Kasumi-1 (cell line): ENCODE data around the gene FAM149A.
A peak's percentile ranks its signal among the peaks of the same experiment; 100 is the strongest.

Source experiments
- DNase-seq, 2 experiments: peaks; one replicate each; lab custom pipeline; 2025; lab: John Stamatoyannopoulos, UW

Gene FAM149A

DNA sequence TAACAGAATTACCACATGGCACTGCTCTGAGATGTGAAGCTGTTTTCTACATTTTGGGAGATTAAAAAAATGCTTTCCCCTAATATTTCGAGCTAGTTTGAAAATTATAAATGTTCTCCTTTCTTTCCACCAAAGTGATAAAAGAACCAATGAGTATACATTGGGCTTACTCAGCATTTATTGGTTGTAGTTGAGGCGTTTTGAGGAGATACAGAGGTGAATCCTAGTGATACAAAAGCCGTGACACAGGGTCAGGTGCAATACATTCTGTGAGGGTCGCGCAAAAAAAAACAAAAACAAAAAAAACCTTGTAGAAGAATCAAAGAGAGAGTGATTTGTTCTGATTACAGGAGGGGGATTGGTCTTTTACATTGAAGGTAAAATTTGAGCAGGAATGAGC is 54.5 kb downstream of the FAM149A start:
- DNase-seq = no peak

DNA sequence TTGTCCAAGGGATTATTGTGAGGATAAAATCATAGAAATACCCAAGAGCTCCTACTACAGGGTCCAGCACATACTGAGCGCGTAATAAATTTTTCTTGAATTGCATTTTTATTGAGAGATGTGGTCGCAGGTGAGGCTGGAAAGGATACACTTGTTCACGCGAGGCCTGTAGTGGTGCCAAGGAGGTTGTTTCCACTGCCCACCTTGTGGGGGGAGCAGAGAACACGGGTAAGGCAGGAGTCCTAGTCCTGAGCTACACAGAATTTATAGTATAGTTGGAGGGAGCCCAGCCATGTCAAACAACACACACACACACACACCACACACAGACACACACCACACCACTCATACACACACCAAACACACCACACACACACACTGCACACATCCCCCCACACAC is 55.1 kb downstream of the FAM149A start:
- DNase-seq = no peak

DNA sequence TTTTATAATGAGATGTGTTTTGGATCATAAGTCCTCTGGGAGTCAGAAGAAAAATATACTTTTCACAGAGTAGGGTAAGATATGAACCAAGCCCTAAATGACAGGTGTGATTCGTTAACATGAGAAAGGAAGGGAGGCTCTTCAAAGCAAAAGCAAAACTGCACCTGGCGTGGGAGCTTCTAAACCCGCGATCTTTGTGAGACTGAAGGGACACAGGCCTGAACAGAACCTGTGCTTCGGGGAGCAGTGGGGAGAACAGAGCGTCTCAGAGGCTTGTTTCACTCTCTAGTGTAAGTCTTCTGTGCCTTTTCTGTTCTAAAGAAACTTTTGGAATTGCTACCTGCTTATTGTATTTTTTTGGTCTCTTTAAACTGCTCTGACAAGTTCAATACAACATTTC is 56.6 kb downstream of the FAM149A start:
- DNase-seq = no peak

DNA sequence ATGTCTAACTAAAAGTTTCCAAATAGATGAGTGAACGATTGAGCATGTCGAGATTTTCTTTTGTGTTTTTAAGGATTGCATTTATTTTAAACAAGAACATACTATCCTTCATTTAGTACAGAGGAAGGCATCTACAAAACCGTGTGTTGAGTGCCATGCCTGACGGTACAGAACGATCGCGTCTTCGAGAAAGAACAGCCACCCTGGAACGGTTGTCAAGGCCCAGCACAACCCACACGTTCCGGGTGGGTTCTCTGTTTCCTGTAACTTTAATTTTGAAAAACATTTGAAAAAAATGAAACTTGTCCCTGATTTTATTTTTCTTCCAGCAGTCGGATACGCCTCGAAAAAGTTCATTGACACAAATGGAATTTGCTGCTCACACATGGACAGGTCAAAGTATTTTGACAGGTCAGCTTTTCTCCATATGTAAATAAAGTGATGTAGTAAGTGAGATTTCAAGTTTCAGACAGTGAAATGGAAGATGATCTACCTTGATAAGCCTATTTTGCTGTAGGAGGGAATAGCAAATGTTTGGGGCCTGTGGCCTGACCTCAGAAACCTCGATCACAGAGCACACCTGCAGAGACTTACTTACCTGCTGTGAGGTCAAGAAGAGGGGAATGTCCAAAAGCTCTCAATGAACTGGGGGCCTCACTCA is 62.5 kb downstream of the FAM149A start:
- DNase-seq = no peak

DNA sequence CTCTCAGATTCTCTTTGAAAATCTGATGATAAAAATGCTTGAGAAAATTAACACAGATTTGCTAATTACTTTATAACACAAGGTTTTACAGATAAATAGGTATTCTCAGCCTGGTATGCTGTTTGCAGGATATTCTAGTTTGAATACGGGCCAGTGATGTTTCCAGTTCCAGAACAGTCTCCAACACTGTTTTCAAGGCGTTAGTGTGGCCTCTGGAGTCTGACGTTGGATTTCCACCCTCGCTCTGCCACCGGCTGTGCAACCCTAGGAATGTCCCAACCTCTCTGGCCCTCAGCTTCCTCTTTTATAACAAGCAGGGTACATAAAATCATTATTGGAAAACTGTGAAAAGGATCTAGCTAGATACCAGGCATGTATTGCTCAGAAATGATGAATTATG is 63.1 kb downstream of the FAM149A start:
- DNase-seq = no peak

DNA sequence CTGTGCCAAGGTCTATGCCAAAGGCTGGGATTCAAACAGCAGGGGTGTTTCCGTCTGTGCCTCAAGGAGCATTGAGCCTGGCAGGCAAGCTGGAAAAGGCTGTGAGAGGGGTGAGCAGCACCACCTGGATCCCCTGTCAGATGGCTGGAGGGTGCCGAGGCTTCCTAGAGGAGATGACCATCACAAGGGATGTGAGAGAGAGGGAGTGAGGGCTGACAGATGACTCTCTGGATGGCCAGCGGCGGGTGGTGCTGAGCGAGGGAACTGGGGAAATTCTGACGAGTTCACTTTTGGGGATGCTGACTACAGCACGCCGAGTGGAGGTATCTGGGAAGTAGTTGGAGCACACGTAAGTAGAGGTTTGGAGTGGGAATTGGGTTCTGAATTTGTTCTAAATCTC is 64.2 kb downstream of the FAM149A start:
- no peak for DNase-seq

DNA sequence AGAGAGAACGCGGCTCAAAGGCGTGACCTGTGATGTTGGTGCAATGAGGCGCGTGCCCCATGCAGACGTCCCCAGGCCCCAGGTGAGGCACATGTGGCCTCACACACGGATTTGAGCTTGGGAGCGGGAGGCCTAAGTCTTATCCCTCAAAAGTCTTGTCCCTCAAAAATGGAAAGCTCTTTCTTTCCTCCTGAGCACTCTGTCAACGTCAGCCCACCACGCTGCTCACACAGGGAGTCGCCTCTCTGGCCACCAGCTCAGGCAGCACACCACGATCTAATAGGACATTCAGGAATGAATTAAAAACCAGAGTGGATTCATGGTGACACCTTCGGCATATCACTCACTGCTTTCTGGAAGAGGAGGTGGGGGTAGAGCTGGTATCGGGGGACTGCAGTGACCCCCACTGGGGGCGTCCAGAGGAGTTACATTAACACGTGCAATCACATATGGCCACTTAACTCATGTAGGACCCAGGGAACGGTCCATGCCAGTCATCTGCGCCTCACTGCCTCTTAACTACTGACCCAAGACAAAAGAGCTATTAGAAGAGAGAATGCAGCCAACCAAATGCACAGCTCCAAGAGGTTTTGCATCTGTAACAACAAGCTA is 64.9 kb downstream of the FAM149A start:
- DNase-seq = no peak

DNA sequence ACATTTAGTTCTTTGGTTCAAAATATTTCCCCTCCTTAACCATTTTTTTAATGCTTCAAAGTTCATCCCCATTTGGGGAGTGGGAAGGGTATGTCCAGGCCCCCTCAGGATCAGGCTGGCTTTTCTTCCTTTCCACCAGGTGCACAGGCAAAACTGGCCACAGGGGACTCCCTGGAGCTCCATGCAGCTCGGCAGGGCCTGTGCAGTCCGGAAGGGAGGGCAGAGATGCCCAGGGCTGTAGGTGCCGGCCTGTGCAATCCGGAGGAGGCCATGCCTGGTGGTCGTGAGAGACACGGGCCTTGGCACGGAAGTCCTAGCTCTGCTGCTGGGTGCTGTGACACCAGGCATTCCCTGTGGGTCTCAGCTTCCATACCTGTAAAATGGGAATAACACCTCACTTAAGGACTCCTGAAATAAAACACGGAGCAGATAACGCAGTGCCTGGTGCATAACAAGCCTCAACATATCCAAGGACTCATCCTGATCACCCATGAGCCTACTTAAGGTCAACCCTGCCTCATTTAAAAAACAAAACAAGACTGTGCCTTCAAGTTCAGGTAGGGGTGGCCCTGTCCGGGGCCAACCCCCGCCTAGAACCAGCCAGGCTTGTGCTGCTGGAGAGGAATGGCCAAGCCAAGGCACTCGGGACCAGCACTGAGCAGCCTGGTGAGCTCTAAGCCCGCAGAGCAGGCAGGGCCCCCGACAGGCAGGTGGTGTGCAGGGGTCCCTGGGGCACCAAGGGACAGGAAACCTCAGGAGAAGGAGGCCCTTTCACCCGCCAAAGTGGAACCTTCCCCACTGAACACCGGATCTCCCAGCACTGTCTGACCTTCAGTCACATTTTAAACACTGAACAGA is 65.7 kb downstream of the FAM149A start:
- DNase-seq = no peak

DNA sequence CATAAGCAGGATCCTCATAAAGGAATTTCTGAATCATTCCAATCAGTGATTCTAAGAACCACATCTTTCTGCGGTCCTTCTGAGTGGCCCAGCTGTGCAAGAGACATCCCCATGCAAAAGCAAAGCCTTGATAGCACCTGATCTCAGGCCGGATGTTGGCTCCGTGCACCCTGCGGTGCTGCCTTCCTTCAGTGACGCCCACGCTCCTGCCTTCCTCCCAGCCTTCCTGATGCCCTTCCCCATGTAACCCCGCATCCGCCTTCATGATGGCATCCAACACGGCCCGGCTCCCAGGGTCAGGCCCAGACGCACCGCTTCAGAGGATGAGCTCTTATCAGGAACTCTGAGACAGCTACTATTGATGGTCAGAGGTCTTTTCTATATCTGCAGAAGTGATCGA is 66.5 kb downstream of the FAM149A start:
- no peak for DNase-seq

DNA sequence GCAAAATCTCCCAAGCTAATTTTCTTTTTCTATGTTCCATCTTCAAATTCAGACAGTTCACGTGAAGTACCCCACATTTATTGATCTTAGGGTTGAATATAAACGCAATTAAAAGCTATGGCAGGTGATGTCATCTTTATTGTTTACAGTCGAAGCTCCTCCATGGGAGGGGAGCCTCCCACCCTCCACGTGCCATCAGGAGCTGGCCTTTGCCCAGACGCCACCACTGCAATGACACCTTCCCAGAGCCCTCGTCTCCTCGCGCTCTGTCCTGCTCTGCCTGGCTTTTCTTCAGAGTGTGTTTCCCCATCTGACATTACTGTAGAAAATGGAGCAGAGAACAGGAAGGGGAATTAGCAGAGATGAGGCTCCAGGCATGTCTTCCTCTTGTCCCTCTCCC is 68.0 kb downstream of the FAM149A start:
- DNase-seq = no peak

DNA sequence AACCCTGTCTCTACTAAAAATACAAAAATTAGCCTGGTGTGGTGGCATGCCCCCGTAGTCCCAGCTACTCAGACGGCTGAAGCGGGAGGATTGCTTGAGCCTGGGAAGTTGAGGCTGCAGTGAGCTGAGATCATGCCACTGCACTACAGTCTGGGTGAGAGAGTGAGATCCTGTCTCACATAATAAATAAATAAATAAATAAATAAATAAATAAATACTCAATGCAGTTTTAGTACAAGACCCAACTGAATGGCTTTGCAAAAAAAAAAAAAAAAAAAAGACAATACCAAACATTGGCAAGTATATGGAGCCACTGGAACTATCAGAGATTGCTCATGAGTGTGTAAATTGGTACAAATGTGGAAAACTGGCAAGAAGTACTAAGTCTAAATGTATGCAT is 83.6 kb downstream of the FAM149A start:
- no peak for DNase-seq

DNA sequence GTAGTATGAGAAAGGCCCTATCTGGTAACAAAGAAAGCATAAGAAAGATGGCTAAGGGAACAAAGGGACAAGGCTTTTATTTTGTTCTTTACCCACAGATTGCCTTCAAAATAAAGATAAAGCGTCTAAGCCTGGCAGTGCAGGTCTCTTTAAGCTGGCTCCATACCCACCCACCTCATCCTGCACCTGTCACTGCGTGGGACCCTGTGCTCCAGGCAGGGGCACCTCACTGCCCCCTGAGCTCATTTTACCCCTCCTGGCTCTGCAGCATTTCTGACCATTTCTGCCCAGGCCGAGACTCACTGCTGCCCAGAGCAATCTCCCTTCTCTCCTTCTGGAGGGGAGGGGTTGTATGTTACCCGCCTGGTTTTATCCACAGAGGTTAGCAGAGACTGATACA is 85.2 kb downstream of the FAM149A start:
- no peak for DNase-seq

DNA sequence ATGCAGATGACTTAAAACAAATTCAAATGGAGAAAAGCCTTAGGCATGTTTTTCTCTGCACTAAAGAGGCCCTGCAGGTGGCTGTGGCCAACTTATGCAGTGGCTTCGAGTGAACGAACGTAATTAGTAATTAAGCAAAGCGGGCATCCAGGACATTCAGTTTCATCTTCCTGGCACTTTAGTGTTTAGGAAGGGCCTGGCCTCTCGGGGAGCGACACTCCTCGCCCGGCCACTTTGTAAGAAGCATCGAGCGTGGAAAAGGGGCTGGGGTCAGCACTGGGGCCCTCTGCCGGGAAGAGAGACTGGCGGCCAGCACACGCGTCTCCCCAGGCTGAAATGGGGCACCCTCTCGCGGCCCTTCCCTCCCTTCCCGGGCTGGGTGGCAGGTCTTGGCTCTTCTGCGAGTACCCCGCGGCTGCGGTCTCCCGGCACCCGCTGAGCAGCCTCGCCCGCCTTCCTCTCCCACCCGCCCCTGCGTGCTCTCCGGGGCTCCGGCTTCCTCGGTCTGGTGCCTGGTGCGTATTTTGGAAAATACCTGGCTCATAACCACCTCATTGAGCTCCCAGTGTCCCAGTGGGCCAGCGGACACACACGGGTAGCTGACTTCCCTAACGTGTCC is 86.2 kb downstream of the FAM149A start:
- peak; percentile 51 to 63 for DNase-seq

DNA sequence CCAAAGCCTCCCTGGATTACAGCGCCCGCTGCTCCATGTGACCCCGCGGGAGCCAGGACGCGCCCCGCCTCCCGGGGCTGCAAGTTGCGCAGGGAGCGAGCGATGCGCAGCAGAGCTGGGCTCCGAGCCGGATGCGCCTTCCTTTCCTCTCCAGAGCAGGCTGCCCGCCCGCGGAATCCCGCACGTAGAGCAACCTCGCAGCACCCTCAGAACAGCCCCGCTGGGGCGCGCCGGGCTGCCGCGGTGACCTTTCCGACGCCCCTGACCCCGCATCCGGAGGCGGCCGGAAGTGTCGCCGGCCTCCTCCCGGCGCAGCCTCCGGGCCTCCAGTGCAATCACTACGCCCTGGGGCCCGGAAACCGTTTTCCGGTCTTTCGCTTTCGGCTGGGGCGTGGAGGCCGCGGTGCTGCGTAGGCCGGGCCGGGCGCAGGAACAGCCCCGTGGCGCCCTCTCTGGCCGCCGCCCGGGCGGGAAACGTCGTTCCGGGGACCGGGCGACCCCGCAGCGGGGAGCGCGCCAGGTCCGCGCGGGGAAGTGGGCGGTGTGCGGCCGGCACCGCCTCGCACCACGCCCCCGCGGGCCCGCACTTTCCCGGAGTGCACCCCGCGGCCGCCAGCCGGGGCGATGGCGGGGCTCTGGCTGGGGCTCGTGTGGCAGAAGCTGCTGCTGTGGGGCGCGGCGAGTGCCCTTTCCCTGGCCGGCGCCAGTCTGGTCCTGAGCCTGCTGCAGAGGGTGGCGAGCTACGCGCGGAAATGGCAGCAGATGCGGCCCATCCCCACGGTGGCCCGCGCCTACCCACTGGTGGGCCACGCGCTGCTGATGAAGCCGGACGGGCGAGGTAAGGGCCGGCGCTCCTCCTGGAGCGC is 86.9 kb downstream of the FAM149A start, which contains the start of gene CYP4V2:
TSS of gene CYP4V2 (plus strand) at position 368 of the 866 bp plus-strand sequence. CDS start at position 625, 257 bp downstream.
- peak; percentile 74 to 77 for DNase-seq

DNA sequence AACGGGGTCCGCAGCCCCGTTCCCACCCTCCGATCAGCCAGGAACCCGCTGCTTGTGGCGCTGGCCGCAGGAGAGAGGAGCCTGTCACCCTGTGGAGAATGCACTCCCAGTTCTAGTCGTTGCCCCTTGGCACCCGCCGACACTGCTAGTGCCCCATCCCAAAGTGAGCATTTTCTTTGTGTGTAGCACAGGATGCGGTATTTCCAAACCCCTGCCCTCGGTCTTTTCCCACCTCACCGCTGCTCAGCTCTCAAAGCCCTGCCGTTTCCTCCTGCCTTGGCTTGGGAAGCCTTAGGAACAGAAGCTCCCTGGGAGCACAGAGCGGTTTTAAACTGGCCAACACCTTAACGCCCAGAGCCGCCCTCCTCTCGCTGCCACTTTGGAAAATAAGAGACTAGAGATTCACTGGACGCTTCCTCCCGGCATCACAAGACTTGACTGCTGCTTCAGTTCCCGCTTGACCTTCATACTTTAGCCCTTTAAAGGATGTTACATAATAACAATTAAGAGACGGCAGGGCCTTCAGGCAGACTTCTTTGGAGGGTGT is 87.6 kb downstream of the FAM149A start:
- peak; percentile 27 to 56 for DNase-seq

DNA sequence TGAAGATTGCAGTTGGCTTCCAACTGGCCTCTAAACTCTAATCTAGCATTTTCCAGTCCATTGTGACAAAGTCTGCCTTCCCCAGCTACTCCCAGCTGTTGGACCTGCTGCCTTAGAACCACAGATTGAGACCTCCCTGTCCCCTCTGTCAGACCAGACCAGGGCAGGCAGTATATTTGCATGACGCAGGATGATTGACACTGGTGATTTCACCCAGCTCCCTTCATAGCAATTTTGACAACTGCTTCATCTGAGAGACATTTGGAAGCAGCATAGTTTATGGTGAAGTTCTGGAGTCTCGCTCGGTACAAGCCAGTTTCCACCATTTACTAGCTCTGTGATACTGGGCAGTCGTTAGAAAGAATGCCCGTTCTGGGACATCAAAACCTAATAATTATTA is 89.3 kb downstream of the FAM149A start:
- no peak for DNase-seq

DNA sequence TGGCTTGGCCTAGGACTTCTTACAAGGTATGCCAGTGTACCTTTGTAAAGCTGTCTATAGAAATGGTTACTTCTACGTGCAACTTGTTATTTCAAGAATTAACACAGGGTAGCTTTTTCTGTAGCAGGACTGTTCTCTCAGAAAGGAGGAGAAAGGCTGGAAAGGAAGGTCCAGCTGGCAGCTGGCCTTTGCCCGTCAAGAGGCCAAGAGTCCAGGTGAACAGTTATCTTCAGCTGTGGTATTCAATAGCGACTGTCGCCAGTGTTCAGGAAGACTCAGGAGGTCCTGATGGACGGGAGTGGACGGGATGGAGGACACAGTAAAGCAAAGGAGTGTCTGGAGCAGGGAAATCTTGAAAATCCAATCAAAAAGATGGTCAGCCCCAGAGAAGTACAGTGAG is 91.6 kb downstream of the FAM149A start:
- DNase-seq = no peak

DNA sequence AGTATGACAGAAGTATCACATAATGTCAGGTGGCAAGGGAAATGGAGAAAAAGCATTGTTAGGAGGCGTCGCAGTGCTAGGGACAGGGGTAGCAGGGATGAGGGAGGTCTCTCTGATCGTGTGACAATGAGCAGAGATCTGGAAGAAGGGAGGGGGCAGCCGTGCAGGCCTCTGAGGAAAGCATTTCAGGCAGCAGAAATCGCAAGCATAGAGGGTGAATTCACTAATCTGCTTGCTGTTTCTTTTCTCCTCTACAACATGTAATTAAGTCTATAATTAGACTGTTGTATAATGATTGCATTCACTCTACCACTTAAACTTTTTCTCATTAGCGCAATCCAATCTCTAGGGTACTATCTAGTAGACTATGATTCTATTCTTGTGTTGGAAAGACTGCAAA is 96.0 kb downstream of the FAM149A start:
- DNase-seq = no peak

DNA sequence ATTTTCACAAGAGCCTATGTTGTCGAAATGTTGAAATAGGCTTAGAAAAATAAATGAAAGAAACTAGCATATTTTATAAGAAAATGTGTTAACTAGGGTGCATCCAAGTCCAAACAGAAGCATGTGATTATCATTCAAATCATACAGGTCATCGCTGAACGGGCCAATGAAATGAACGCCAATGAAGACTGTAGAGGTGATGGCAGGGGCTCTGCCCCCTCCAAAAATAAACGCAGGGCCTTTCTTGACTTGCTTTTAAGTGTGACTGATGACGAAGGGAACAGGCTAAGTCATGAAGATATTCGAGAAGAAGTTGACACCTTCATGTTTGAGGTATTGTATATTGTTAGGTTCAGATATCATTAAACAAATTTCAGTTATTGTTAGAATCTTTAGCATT is 96.5 kb downstream of the FAM149A start:
- no peak for DNase-seq

DNA sequence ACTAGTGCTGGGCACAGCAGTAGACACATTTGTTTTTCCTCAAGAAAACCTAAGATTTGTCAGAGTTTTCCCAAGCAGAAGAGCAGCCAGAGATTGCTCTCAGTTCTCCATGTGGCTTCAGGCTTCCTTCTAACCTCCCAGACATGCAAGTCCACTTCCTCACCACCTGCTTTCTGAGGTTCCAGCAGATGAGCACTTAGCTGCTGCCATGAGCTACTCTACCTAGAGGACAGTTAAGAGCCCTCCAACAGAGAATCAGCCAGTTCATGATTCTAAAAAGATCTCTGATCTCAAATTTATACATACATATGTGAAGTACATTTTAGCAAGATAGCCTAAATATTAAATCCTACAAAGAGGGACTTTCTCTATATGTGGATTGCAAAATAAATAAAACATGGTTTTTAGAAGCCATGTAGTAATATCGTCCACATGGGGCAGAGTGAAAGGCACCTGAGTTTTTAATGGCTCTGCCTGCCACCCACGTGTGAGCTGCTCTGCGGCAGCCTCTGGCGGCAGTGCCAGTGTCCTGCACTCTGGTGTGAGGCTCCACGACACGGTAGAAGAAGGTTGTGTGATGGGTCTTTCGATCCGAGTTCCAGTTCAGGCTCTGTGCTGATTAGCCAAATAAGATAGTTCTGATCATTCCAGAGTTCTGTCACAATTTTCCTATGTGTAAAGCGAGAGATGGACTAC is 97.2 kb downstream of the FAM149A start:
- DNase-seq = peak; percentile 36 to 48
